CD4-positive, alpha-beta T cell treated with Interleukin-4 for 4 hours (primary cell): ENCODE data around the gene NFATC2.
"Not testable (repeated sequence)": the region's sequence is repeated elsewhere in the genome, so short reads cannot be mapped to it uniquely, and the experiment has no call there.

Experiments
- DNase-seq: peaks from one replicate; pipeline ENCODE4 v3.0.0-alpha.2; 2020

Gene NFATC2

GRCh38 chr20:51346686-51347485 lies 195.6 kb downstream of the NFATC2 start:
- DNase-seq = no peak

- DNase-seq = no peak
Measured at GRCh38 chr20:51345601-51346101, 196.9 kb downstream of the NFATC2 start.

- not testable (repeated sequence) for DNase-seq
Measured at GRCh38 chr20:51343802-51344201, 198.7 kb downstream of the NFATC2 start.

- DNase-seq = no peak
Measured at GRCh38 chr20:51342510-51343236, 199.8 kb downstream of the NFATC2 start.

- DNase-seq = no peak
Measured at GRCh38 chr20:51341581-51341980, 200.9 kb downstream of the NFATC2 start.

- no peak for DNase-seq
Measured at GRCh38 chr20:51340451-51340840, 202.1 kb downstream of the NFATC2 start.

GRCh38 chr20:51339721-51340450 lies 202.6 kb downstream of the NFATC2 start:
- DNase-seq = no peak

GRCh38 chr20:51338692-51339440 lies 203.7 kb downstream of the NFATC2 start:
- no peak for DNase-seq

GRCh38 chr20:51337126-51337805 lies 205.3 kb downstream of the NFATC2 start:
- DNase-seq = no peak
